Activated T-helper 17 cell treated with anti-CD3 and anti-CD28 coated beads, Interleukin-2, amount 50 U/mL, for 72 hours (primary cell): ENCODE results near the gene PRTN3. TPM values are rescaled to one million over a fixed set of nuclear protein-coding genes. Genes with fewer than 3 reads are reported as not detected.
"Not testable (repeated sequence)": the region's sequence is repeated elsewhere in the genome, so short reads cannot be mapped to it uniquely, and the experiment has no call there.

Source experiments
- ATAC-seq: fragments of 150-1000 bp; cut with Tn5 transposase; replicated peaks from 2 replicates; pipeline ENCODE4 v1.10.0; 2021; ENCODE audit warnings: mild to moderate bottlenecking, moderate library complexity
- H3K27ac Mint-ChIP-seq: one replicate; pipeline ENCODE4 v1.8.0; 2022; ENCODE audit warnings: mixed read lengths
- H3K27me3 Mint-ChIP-seq: one replicate; pipeline ENCODE4 v1.8.0; 2022; ENCODE audit warnings: mixed read lengths
- H3K36me3 Mint-ChIP-seq: one replicate; pipeline ENCODE4 v1.8.0; 2022; ENCODE audit warnings: low read depth, mild to moderate bottlenecking, mixed read lengths
- H3K4me1 Mint-ChIP-seq: one replicate; pipeline ENCODE4 v1.8.0; 2022; ENCODE audit warnings: mixed read lengths
- H3K4me3 Mint-ChIP-seq: one replicate; pipeline ENCODE4 v1.8.0; 2022; ENCODE audit warnings: mild to moderate bottlenecking, mixed read lengths
- H3K9me3 Mint-ChIP-seq: one replicate; pipeline ENCODE4 v1.8.0; 2022; ENCODE audit warnings: mixed read lengths
- total RNA-seq, 2 donors: library from RNA; stranded (reverse); gene quantifications; one replicate each; pipeline ENCODE4 v1.2.3, GENCODE V29; 2022

PRTN3 gene
- total RNA-seq, 2 donors from 2014 or later: not detected

- peaks cover 3% of the 10 kb centered on the region for H3K36me3 Mint-ChIP-seq
- ATAC-seq: no peak
- no peak within 1 kb of the TSS for H3K27ac Mint-ChIP-seq
- H3K4me1 Mint-ChIP-seq: peaks cover 2% of the 10 kb centered on the region
- H3K4me3 Mint-ChIP-seq: no peak within 1 kb of the TSS
- no peaks in the 10 kb centered on the region for H3K9me3 Mint-ChIP-seq
- H3K27me3 Mint-ChIP-seq: no peaks in the 10 kb centered on the region
These were observed 18.8 kb upstream of the PRTN3 start, which contains the start of gene PLPPR3 for GRCh38 chr19:821825-822503. TSS of gene PLPPR3 (minus strand) at chr19:821955. CDS start at chr19:821559, 396 bp downstream.

GRCh38 chr19:823565-824121 lies 17.2 kb upstream of the PRTN3 start:
- Mint-ChIP-seq H3K4me1 (no peaks in the 10 kb centered on the region), H3K9me3 (no peaks in the 10 kb centered on the region), H3K27me3 (no peaks in the 10 kb centered on the region), H3K4me3 (no peak overlapping the region), H3K27ac (no peak overlapping the region), H3K36me3 (no peaks in the 10 kb centered on the region)
- no peak for ATAC-seq

- ATAC-seq: no peak
- Mint-ChIP-seq H3K27ac (no peak overlapping the region), H3K4me3 (no peak overlapping the region), H3K27me3 (no peaks in the 10 kb centered on the region), H3K4me1 (no peaks in the 10 kb centered on the region), H3K36me3 (no peaks in the 10 kb centered on the region), H3K9me3 (no peaks in the 10 kb centered on the region)
These were observed 15.9 kb upstream of the PRTN3 start for GRCh38 chr19:824885-825284.

- H3K9me3 Mint-ChIP-seq: no peaks in the 10 kb centered on the region
- no peak overlapping the region for H3K4me3 Mint-ChIP-seq
- no peaks in the 10 kb centered on the region for H3K4me1 Mint-ChIP-seq
- ATAC-seq: no peak
- H3K27ac Mint-ChIP-seq: no peak overlapping the region
- H3K36me3 Mint-ChIP-seq: no peaks in the 10 kb centered on the region
- H3K27me3 Mint-ChIP-seq: no peaks in the 10 kb centered on the region
These were observed 14.7 kb upstream of the PRTN3 start for GRCh38 chr19:825897-826644.

- no peak overlapping the region for H3K4me3 Mint-ChIP-seq
- no peaks in the 10 kb centered on the region for H3K9me3 Mint-ChIP-seq
- ATAC-seq: no peak
- H3K27me3 Mint-ChIP-seq: no peaks in the 10 kb centered on the region
- H3K36me3 Mint-ChIP-seq: no peaks in the 10 kb centered on the region
- H3K4me1 Mint-ChIP-seq: no peaks in the 10 kb centered on the region
- H3K27ac Mint-ChIP-seq: no peak overlapping the region
These were observed 13.5 kb upstream of the PRTN3 start for GRCh38 chr19:827314-827709.

- Mint-ChIP-seq H3K36me3 (no peaks in the 10 kb centered on the region), H3K27ac (no peak within 1 kb of the TSS), H3K4me1 (no peaks in the 10 kb centered on the region), H3K4me3 (no peak within 1 kb of the TSS), H3K9me3 (no peaks in the 10 kb centered on the region), H3K27me3 (no peaks in the 10 kb centered on the region)
- no peak for ATAC-seq
These were observed 13.0 kb upstream of the PRTN3 start, which contains the start of gene AZU1 for GRCh38 chr19:827710-828321. TSS of gene AZU1 (plus strand) at chr19:827837. CDS start at chr19:827847, 10 bp downstream.

- no peak overlapping the region for H3K27ac Mint-ChIP-seq
- no peak overlapping the region for H3K4me3 Mint-ChIP-seq
- H3K36me3 Mint-ChIP-seq: no peaks in the 10 kb centered on the region
- no peaks in the 10 kb centered on the region for H3K9me3 Mint-ChIP-seq
- H3K27me3 Mint-ChIP-seq: no peaks in the 10 kb centered on the region
- H3K4me1 Mint-ChIP-seq: no peaks in the 10 kb centered on the region
- no peak for ATAC-seq
These were observed 11.6 kb upstream of the PRTN3 start for GRCh38 chr19:829129-829758.

GRCh38 chr19:831407-832369 lies 9.1 kb upstream of the PRTN3 start:
- Mint-ChIP-seq H3K9me3 (no peaks in the 10 kb centered on the region), H3K27ac (no peak overlapping the region), H3K27me3 (peaks cover 6% of the 10 kb centered on the region), H3K4me3 (no peak overlapping the region), H3K4me1 (peaks cover 5% of the 10 kb centered on the region), H3K36me3 (no peaks in the 10 kb centered on the region)
- no peak for ATAC-seq

GRCh38 chr19:834216-834615 lies 6.6 kb upstream of the PRTN3 start:
- Mint-ChIP-seq H3K27me3 (peaks cover 12% of the 10 kb centered on the region), H3K4me3 (no peak overlapping the region), H3K27ac (no peak overlapping the region), H3K9me3 (no peaks in the 10 kb centered on the region), H3K4me1 (peaks cover 5% of the 10 kb centered on the region), H3K36me3 (no peaks in the 10 kb centered on the region)
- ATAC-seq: no peak

GRCh38 chr19:835210-835810 lies 5.5 kb upstream of the PRTN3 start:
- no peak overlapping the region for H3K27ac Mint-ChIP-seq
- ATAC-seq: no peak
- H3K27me3 Mint-ChIP-seq: peaks cover 12% of the 10 kb centered on the region
- H3K36me3 Mint-ChIP-seq: no peaks in the 10 kb centered on the region
- peaks cover 5% of the 10 kb centered on the region for H3K4me1 Mint-ChIP-seq
- H3K9me3 Mint-ChIP-seq: no peaks in the 10 kb centered on the region
- no peak overlapping the region for H3K4me3 Mint-ChIP-seq

- H3K27ac Mint-ChIP-seq, ATAC-seq, H3K36me3 Mint-ChIP-seq, H3K9me3 Mint-ChIP-seq, H3K4me1 Mint-ChIP-seq, H3K4me3 Mint-ChIP-seq: not testable (repeated sequence)
- H3K27me3 Mint-ChIP-seq: peaks cover 18% of the 10 kb centered on the region
These were observed 2.0 kb downstream of the PRTN3 start for GRCh38 chr19:842802-843179.

- ATAC-seq: no peak
- H3K27ac Mint-ChIP-seq: no peak overlapping the region
- H3K36me3 Mint-ChIP-seq: no peaks in the 10 kb centered on the region
- peaks cover 18% of the 10 kb centered on the region for H3K27me3 Mint-ChIP-seq
- no peaks in the 10 kb centered on the region for H3K9me3 Mint-ChIP-seq
- peaks cover 4% of the 10 kb centered on the region for H3K4me1 Mint-ChIP-seq
- no peak overlapping the region for H3K4me3 Mint-ChIP-seq
These were observed 2.5 kb downstream of the PRTN3 start for GRCh38 chr19:843180-843835.
